HEK293 (cell line): ENCODE results near the gene HOTAIR.

ENCODE experiments used
- CTCF ChIA-PET: fragments of 350-600 bp; formaldehyde crosslinking; extraction: SDS; loops from one replicate; lab custom pipeline; 2021; ENCODE audit warnings: antibody characterized with exemption; lab: Yijun Ruan, JAX
- POLR2A ChIA-PET: fragments of 300-600 bp; formaldehyde crosslinking; extraction: SDS; loops from one replicate; lab custom pipeline; 2020; ENCODE audit warnings: antibody characterized with exemption, inconsistent platforms; lab: Yijun Ruan, JAX
- H3K27ac ChIP-seq: fragments of 200-500 bp; sonication (Bioruptor generic); 2 replicates; pipeline ENCODE4 v1.5.1; 2014; ENCODE audit warnings: low read depth, low read length, control low read depth, inconsistent platforms; ENCODE audit errors: extremely low read depth
- H3K36me3 ChIP-seq, 2 experiments: fragments of 200-500 bp in 1 of 2; sonication (Bioruptor generic) in 1 of 2; 1 replicate in 1 of 2; 2 replicates in 1 of 2; pipeline ENCODE4 v1.5.1; 2014 to 2017; ENCODE audit warnings: inconsistent platforms in 2 of 2, low read length in 2 of 2; ENCODE audit not compliant: control insufficient read depth in 2 of 2, insufficient read depth in 1 of 2
- H3K4me1 ChIP-seq: fragments of 200-500 bp; sonication (Bioruptor generic); 2 replicates; pipeline ENCODE4 v1.5.1; 2014; ENCODE audit warnings: mild to moderate bottlenecking, low read length, inconsistent platforms; ENCODE audit not compliant: control insufficient read depth, insufficient read depth
- H3K4me3 ChIP-seq: 2 replicates; pipeline ENCODE4 v1.5.1; 2011; ENCODE audit warnings: low read depth, mild to moderate bottlenecking, control low read depth, low read length, moderate library complexity
- H3K9me3 ChIP-seq: fragments of 200-500 bp; sonication (Bioruptor generic); 2 replicates; pipeline ENCODE4 v1.5.1; 2014; ENCODE audit warnings: low read depth, low read length, inconsistent platforms; ENCODE audit not compliant: control insufficient read depth, insufficient read depth
- BCL11B ChIP-seq: fragments of 450-650 bp; formaldehyde crosslinking; IDR thresholded peaks from 2 replicates; pipeline ENCODE4 v1.5.1; 2016; ENCODE audit warnings: low read depth, missing biosample characterization, missing genetic modification characterization
- FEZF1 ChIP-seq: fragments of 450-650 bp; formaldehyde crosslinking; IDR thresholded peaks from 2 replicates; pipeline ENCODE4 v1.5.1; 2016; ENCODE audit warnings: missing biosample characterization, missing genetic modification characterization
- IKZF3 ChIP-seq: fragments of 450-650 bp; IDR thresholded peaks from 2 replicates; pipeline ENCODE4 v1.5.0; 2018; ENCODE audit warnings: missing biosample characterization, mild to moderate bottlenecking, missing genetic modification characterization, moderate library complexity
- KLF10 ChIP-seq: fragments of 450-650 bp; IDR thresholded peaks from 2 replicates; pipeline ENCODE4 v1.5.1; 2018; ENCODE audit warnings: missing biosample characterization, mild to moderate bottlenecking, missing genetic modification characterization
- KLF8 ChIP-seq: fragments of 450-650 bp; formaldehyde crosslinking; IDR thresholded peaks from 2 replicates; pipeline ENCODE4 v1.5.1; 2016; ENCODE audit warnings: missing biosample characterization, missing genetic modification characterization
- MYNN ChIP-seq: fragments of 450-650 bp; formaldehyde crosslinking; IDR thresholded peaks from 2 replicates; pipeline ENCODE4 v1.5.1; 2016; ENCODE audit warnings: missing biosample characterization, missing genetic modification characterization, borderline replicate concordance
- MZF1 ChIP-seq: fragments of 450-650 bp; formaldehyde crosslinking; IDR thresholded peaks from 2 replicates; pipeline ENCODE4 v1.5.1; 2017; ENCODE audit warnings: missing biosample characterization, missing genetic modification characterization, borderline replicate concordance
- OSR2 ChIP-seq: fragments of 450-650 bp; formaldehyde crosslinking; IDR thresholded peaks from 2 replicates; pipeline ENCODE4 v1.5.1; 2016; ENCODE audit warnings: missing biosample characterization, missing genetic modification characterization
- WT1 ChIP-seq: fragments of 450-650 bp; formaldehyde crosslinking; IDR thresholded peaks from 2 replicates; pipeline ENCODE4 v1.5.1; 2016; ENCODE audit warnings: missing biosample characterization, missing genetic modification characterization
- ZBTB20 ChIP-seq: fragments of 450-650 bp; formaldehyde crosslinking; IDR thresholded peaks from 2 replicates; pipeline ENCODE4 v1.5.1; 2016; ENCODE audit warnings: missing biosample characterization, missing genetic modification characterization
- ZBTB8A ChIP-seq: fragments of 450-650 bp; formaldehyde crosslinking; IDR thresholded peaks from 2 replicates; pipeline ENCODE4 v1.5.1; 2016; ENCODE audit warnings: missing biosample characterization, missing genetic modification characterization
- ZFP41 ChIP-seq: fragments of 450-650 bp; formaldehyde crosslinking; IDR thresholded peaks from 2 replicates; pipeline ENCODE4 v1.5.1; 2016; ENCODE audit warnings: missing biosample characterization, missing genetic modification characterization, borderline replicate concordance
- ZNF280D ChIP-seq: fragments of 450-650 bp; formaldehyde crosslinking; IDR thresholded peaks from 2 replicates; pipeline ENCODE4 v1.5.1; 2016; ENCODE audit warnings: missing biosample characterization, missing genetic modification characterization
- ZNF292 ChIP-seq: fragments of 450-650 bp; formaldehyde crosslinking; IDR thresholded peaks from 2 replicates; pipeline ENCODE4 v1.5.1; 2016; ENCODE audit warnings: low read depth, missing biosample characterization, missing genetic modification characterization, borderline replicate concordance
- ZNF324 ChIP-seq: fragments of 450-650 bp; formaldehyde crosslinking; IDR thresholded peaks from 2 replicates; pipeline ENCODE4 v1.5.1; 2016; ENCODE audit warnings: missing biosample characterization, missing genetic modification characterization
- ZNF366 ChIP-seq: fragments of 450-650 bp; formaldehyde crosslinking; conservative IDR thresholded peaks from 2 replicates; pipeline ENCODE4 v1.5.1; 2016; ENCODE audit warnings: missing biosample characterization, missing genetic modification characterization
- ZNF416 ChIP-seq: fragments of 450-650 bp; formaldehyde crosslinking; IDR thresholded peaks from 2 replicates; pipeline ENCODE4 v1.5.1; 2016; ENCODE audit warnings: missing biosample characterization, missing genetic modification characterization
- ZNF433 ChIP-seq: fragments of 450-650 bp; formaldehyde crosslinking; IDR thresholded peaks from 2 replicates; pipeline ENCODE4 v1.5.1; 2016; ENCODE audit warnings: missing biosample characterization, missing genetic modification characterization, low read depth
- ZNF518A ChIP-seq: fragments of 450-650 bp; formaldehyde crosslinking; conservative IDR thresholded peaks from 2 replicates; pipeline ENCODE4 v1.5.1; 2016; ENCODE audit warnings: low read depth, missing biosample characterization, missing genetic modification characterization
- ZNF558 ChIP-seq: fragments of 450-650 bp; formaldehyde crosslinking; IDR thresholded peaks from 2 replicates; pipeline ENCODE4 v1.5.1; 2016; ENCODE audit warnings: missing biosample characterization, missing genetic modification characterization
- ZNF600 ChIP-seq: fragments of 450-650 bp; formaldehyde crosslinking; IDR thresholded peaks from 2 replicates; pipeline ENCODE4 v1.5.1; 2016; ENCODE audit warnings: missing biosample characterization, missing genetic modification characterization
- ZNF704 ChIP-seq: fragments of 450-650 bp; formaldehyde crosslinking; IDR thresholded peaks from 2 replicates; pipeline ENCODE4 v1.5.1; 2016; ENCODE audit warnings: missing biosample characterization, missing genetic modification characterization
- ZSCAN4 ChIP-seq: fragments of 450-650 bp; formaldehyde crosslinking; IDR thresholded peaks from 2 replicates; pipeline ENCODE4 v1.5.1; 2017; ENCODE audit warnings: missing biosample characterization, missing genetic modification characterization

Gene HOTAIR

DNA sequence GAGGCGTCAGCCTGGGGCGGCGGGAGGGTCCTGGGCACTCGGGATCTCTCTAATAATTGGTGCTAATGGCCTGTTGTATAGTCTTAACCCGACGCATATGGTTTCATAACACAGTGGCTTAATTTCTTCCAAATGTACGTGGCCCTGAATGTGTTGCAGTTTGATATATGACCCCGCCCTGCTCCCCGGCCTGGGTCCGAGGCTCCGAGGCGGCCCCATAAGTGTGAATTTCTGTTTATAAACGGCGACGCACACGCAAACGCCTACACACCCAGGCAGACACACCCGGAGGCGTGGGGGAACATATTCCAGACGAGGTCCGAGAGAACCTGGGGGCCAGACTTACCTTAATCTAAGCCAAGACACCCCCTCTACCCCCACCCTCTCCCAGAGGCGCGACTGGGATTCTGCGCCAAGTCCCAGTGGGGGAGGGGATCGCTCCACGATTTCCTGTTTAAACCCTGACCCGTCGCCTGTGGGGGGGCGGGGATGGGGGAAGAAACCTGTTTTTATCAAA is 43.8 kb upstream of the HOTAIR start (continued):
- TF ChIP-seq BCL11B (tag by site-specific recombination) (peak; percentile 22; the same call in 1 of the 2 replicates), MZF1 (tag by site-specific recombination) (no peak), ZNF416 (tag by site-specific recombination) (no peak), ZNF518A (tag by site-specific recombination) (no peak), ZNF292 (tag by site-specific recombination) (no peak), MYNN (tag by site-specific recombination) (no peak; the same call in 1 of the 2 replicates), KLF8 (peak; percentile 4; the same call in 1 of the 2 replicates), ZNF433 (tag by site-specific recombination) (no peak)

- ChIA-PET CTCF (interaction anchor here (0.6 to 3.8 kb wide), 10 partner anchors 10 to 197 kb away, joined by 3 to 23 read pairs (median 6); partner anchors contain the start of genes HOXC10, HOXC5 and HOXC6), POLR2A (interaction anchor here (0.6 to 2.5 kb wide), 29 partner anchors 9 to 1012 kb away, joined by 3 to 39 read pairs (median 6); partner anchors contain the start of genes ATP5MC2, CBX5, EIF4B and HNRNPA1)
- H3K36me3 ChIP-seq, result no peaks in the 10 kb centered on the region
- H3K4me1 ChIP-seq, result peaks cover 49% of the 10 kb centered on the region
- H3K9me3 ChIP-seq, result no peaks in the 10 kb centered on the region
- H3K27ac ChIP-seq, result peak overlapping the region; percentile 100
- peak overlapping the region; percentile 81 for H3K4me3 ChIP-seq
- TF ChIP-seq ZSCAN4 (tag by site-specific recombination) (peak; percentile 13; the same call in 1 of the 2 replicates), IKZF3 (tag by site-specific recombination) (peak; percentile 61; the same call in 1 of the 2 replicates), KLF8 (peak; percentile 97), FEZF1 (peak; percentile 30; the same call in 1 of the 2 replicates), WT1 (tag by site-specific recombination) (peak; percentile 75), ZNF324 (tag by site-specific recombination) (peak; percentile 30; the same call in 1 of the 2 replicates), ZNF558 (tag by site-specific recombination) (no peak), KLF10 (tag by site-specific recombination) (peak; percentile 87; the same call in 1 of the 2 replicates), OSR2 (peak; percentile 90), ZNF704 (tag by site-specific recombination) (peak; percentile 80; the same call in 1 of the 2 replicates), ZBTB8A (tag by site-specific recombination) (peak; percentile 99), ZNF600 (tag by site-specific recombination) (peak; percentile 48; the same call in 1 of the 2 replicates), ZNF366 (tag by site-specific recombination) (peak; percentile 39; the same call in 1 of the 2 replicates), ZFP41 (tag by site-specific recombination) (no peak), ZNF280D (tag by site-specific recombination) (0 out of 2 replicates have a peak, but pooled peaks have one; percentile 68), ZBTB20 (tag by site-specific recombination) (peak; percentile 68)
Measured at GRCh38 chr12:54017878-54018467, 43.2 kb upstream of the HOTAIR start.
